ENCODE data around the gene LMNTD2. TPM values are rescaled to one million over a fixed set of nuclear protein-coding genes. Genes with fewer than 3 reads are reported as not detected.
"Not testable (repeated sequence)": the region's sequence is repeated elsewhere in the genome, so short reads cannot be mapped to it uniquely, and the experiment has no call there.

The LMNTD2 gene
- total RNA-seq, 2 donors from 2014 or later = 0.43 to 0.56 TPM

- intact Hi-C loops (cut with DNase I) = no loop called here
- DNase-seq (ENCODE audit: low spot score) = no peak
These were observed 29.3 kb upstream of the LMNTD2 start for GRCh38 chr11:589798-590197.

GRCh38 chr11:587978-588380, 27.4 kb upstream of the LMNTD2 start:
- peak; percentile 88 for DNase-seq (ENCODE audit: low spot score)
- intact Hi-C loops (cut with DNase I) = no loop called here

GRCh38 chr11:587546-587945, 27.0 kb upstream of the LMNTD2 start:
- no peak for DNase-seq (ENCODE audit: low spot score)
- intact Hi-C loops (cut with DNase I) = no loop called here

GRCh38 chr11:586376-587316, 26.1 kb upstream of the LMNTD2 start:
- DNase-seq (ENCODE audit: low spot score) = no peak
- intact Hi-C loops (cut with DNase I) = no loop called here

- DNase-seq (ENCODE audit: low spot score) = no peak
- intact Hi-C loops (cut with DNase I) = no loop called here
These were observed 23.7 kb upstream of the LMNTD2 start for GRCh38 chr11:584287-584686.

GRCh38 chr11:581752-582151, 21.2 kb upstream of the LMNTD2 start:
- DNase-seq (ENCODE audit: low spot score) = no peak
- intact Hi-C loops (cut with DNase I) = no loop called here

- no peak for DNase-seq (ENCODE audit: low spot score)
- intact Hi-C loops (cut with DNase I) = no loop called here
These were observed 20.8 kb upstream of the LMNTD2 start for GRCh38 chr11:581342-581741.

GRCh38 chr11:579830-580601, 19.5 kb upstream of the LMNTD2 start:
- intact Hi-C loops (cut with DNase I) = no loop called here

GRCh38 chr11:578276-579035, 17.9 kb upstream of the LMNTD2 start:
- intact Hi-C loops (cut with DNase I) = no loop called here
- DNase-seq (ENCODE audit: low spot score) = no peak

More at GRCh38 chr11:579830-580601, 19.5 kb upstream of the LMNTD2 start:
- DNase-seq (ENCODE audit: low spot score) = no peak

GRCh38 chr11:577611-577894, 17.0 kb upstream of the LMNTD2 start:
- DNase-seq (ENCODE audit: low spot score) = no peak
- intact Hi-C loops (cut with DNase I) = no loop called here

- DNase-seq (ENCODE audit: low spot score) = no peak
- intact Hi-C loops (cut with DNase I) = no loop called here
These were observed 16.5 kb upstream of the LMNTD2 start for GRCh38 chr11:576811-577610.

- intact Hi-C loops (cut with DNase I) = no loop called here
- DNase-seq (ENCODE audit: low spot score) = peak; percentile 98
These were observed 15.6 kb upstream of the LMNTD2 start, which contains the start of gene PHRF1 for GRCh38 chr11:575996-576768. Gene PHRF1 (plus strand): TSS chr11:576470. CDS start chr11:581513, 5,043 bp downstream.

- no peak for DNase-seq (ENCODE audit: low spot score)
- intact Hi-C loops (cut with DNase I) = no loop called here
These were observed 14.9 kb upstream of the LMNTD2 start for GRCh38 chr11:575313-575995.

- no peak for DNase-seq (ENCODE audit: low spot score)
- intact Hi-C loops (cut with DNase I) = no loop called here
These were observed 14.2 kb upstream of the LMNTD2 start for GRCh38 chr11:574632-575312.

GRCh38 chr11:574031-574570, 13.6 kb upstream of the LMNTD2 start:
- DNase-seq (ENCODE audit: low spot score); intact Hi-C loops (cut with DNase I): not testable (repeated sequence)

- DNase-seq (ENCODE audit: low spot score) = no peak
- intact Hi-C loops (cut with DNase I) = no loop called here
These were observed 12.7 kb upstream of the LMNTD2 start for GRCh38 chr11:573146-573759.

- no peak for DNase-seq (ENCODE audit: low spot score)
- intact Hi-C loops (cut with DNase I) = no loop called here
These were observed 11.3 kb upstream of the LMNTD2 start for GRCh38 chr11:571802-572185.
